ENCODE results near the gene CEND1.

CEND1 gene

DNA sequence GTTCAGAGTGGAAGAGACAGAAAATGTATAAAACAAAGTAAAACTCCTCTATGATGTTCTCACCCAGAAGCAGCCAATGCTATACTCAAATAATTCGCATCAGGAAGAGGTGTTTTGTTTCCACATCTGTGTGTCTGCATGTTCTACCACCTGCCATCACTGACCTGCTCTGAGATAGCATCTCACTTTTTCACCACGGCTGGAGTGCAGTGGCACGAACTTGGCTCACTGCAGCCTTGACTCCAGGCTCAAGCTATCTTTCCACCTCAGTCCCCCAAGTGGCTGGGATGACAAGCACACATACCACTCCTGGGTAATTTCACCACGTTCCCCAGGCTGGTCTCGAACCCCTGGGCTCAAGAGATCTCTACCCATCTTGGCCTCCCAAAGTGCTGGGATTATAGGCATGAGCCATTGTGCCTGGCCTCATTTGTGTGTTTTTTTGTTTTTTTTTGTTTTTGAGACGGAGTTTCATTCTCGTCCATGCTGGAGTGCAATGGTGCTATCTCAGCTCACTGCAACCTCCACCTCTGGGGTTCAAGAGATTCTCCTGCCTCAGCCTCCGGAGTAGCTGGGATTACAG, 28.3 kb downstream of the CEND1 start:
- Histone ChIP-seq H3K27me3 (replicated peaks; ENCODE audit: insufficient read depth, low read length) (no peaks in the 10 kb centered on the region), H3K4me3 (ENCODE audit: low read length) (no peak overlapping the region), H3K4me2 (ENCODE audit: low read depth, low read length) (no peak overlapping the region), H4K20me1 (ENCODE audit: insufficient read depth, low read length) (peaks cover 3% of the 10 kb centered on the region; the same call in 1 of the 2 replicates), H3K9me3 (replicated peaks; ENCODE audit: insufficient read depth, low read length) (no peaks in the 10 kb centered on the region), H3K79me2 (ENCODE audit: low read length) (peaks cover 19% of the 10 kb centered on the region), H3K9me2 (replicated peaks; ENCODE audit: insufficient read depth, low read length) (no peaks in the 10 kb centered on the region), H3K27ac (ENCODE audit: low read length) (no peak overlapping the region), H2AFZ (ENCODE audit: low read length) (no peak overlapping the region), H3K4me1 (ENCODE audit: low read length) (no peaks in the 10 kb centered on the region), H3K9ac (ENCODE audit: low read length) (no peak overlapping the region), H3F3A (ENCODE audit: insufficient read depth, low read length) (peaks cover 22% of the 10 kb centered on the region), H3K36me3 (replicated peaks; ENCODE audit: insufficient read depth, low read length) (peaks cover 8% of the 10 kb centered on the region)
- DNase-seq: no peak
- TF ChIP-seq EZH2 (optimal IDR thresholded peaks at IDR 0.05; ENCODE audit: low read depth, low read length): no peak
- no peak for TF ChIP-seq EZH2phosphoT487 (IDR thresholded peaks at IDR 0.05; ENCODE audit: low read length)
- TF ChIP-seq, protein P1, sequence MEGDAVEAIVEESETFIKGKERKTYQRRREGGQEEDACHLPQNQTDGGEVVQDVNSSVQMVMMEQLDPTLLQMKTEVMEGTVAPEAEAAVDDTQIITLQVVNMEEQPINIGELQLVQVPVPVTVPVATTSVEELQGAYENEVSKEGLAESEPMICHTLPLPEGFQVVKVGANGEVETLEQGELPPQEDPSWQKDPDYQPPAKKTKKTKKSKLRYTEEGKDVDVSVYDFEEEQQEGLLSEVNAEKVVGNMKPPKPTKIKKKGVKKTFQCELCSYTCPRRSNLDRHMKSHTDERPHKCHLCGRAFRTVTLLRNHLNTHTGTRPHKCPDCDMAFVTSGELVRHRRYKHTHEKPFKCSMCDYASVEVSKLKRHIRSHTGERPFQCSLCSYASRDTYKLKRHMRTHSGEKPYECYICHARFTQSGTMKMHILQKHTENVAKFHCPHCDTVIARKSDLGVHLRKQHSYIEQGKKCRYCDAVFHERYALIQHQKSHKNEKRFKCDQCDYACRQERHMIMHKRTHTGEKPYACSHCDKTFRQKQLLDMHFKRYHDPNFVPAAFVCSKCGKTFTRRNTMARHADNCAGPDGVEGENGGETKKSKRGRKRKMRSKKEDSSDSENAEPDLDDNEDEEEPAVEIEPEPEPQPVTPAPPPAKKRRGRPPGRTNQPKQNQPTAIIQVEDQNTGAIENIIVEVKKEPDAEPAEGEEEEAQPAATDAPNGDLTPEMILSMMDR (IDR thresholded peaks at IDR 0.05; ENCODE audit: low read length): no peak

DNA sequence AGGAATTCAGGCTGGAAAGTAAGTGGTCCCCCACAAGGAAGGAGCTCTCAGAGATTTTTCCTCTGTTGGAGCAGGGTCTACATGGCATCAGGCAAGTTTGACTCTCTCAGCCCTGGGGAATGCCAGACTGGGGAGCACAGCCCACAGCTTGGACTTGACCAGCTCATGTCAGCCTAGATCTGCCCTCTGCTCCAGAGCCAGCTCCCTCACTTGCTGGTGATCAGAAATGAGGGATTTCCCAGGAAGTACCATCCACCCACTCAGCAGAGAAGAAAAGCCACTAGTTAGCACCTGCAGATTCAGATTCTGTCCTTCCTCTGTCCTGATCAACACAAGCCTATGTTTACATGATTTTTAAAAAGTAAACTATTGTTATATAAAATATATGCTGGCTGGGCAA, 29.7 kb downstream of the CEND1 start:
- H4K20me1 ChIP-seq (ENCODE audit: insufficient read depth, low read length): peaks cover 3% of the 10 kb centered on the region; the same call in 1 of the 2 replicates
- H3K36me3 ChIP-seq (replicated peaks; ENCODE audit: insufficient read depth, low read length): peaks cover 13% of the 10 kb centered on the region
- H3K4me2 ChIP-seq (ENCODE audit: low read depth, low read length): no peak overlapping the region
- no peak overlapping the region for H3K27ac ChIP-seq (ENCODE audit: low read length)
- DNase-seq: no peak
- H3F3A ChIP-seq (ENCODE audit: insufficient read depth, low read length): peaks cover 20% of the 10 kb centered on the region
- H3K9me2 ChIP-seq (replicated peaks; ENCODE audit: insufficient read depth, low read length): no peaks in the 10 kb centered on the region
- H3K4me3 ChIP-seq (ENCODE audit: low read length): no peak overlapping the region
- H3K9me3 ChIP-seq (replicated peaks; ENCODE audit: insufficient read depth, low read length): no peaks in the 10 kb centered on the region
- H3K79me2 ChIP-seq (ENCODE audit: low read length): peaks cover 33% of the 10 kb centered on the region
- TF ChIP-seq, protein P1 (IDR thresholded peaks at IDR 0.05; ENCODE audit: low read length): no peak
- TF ChIP-seq EZH2phosphoT487 (IDR thresholded peaks at IDR 0.05; ENCODE audit: low read length) (no peak), EZH2 (optimal IDR thresholded peaks at IDR 0.05; ENCODE audit: low read depth, low read length) (no peak)
- H3K9ac ChIP-seq (ENCODE audit: low read length): no peak overlapping the region
- no peaks in the 10 kb centered on the region for H3K4me1 ChIP-seq (ENCODE audit: low read length)
- no peaks in the 10 kb centered on the region for H3K27me3 ChIP-seq (replicated peaks; ENCODE audit: insufficient read depth, low read length)
- H2AFZ ChIP-seq (ENCODE audit: low read length): no peak overlapping the region

DNA sequence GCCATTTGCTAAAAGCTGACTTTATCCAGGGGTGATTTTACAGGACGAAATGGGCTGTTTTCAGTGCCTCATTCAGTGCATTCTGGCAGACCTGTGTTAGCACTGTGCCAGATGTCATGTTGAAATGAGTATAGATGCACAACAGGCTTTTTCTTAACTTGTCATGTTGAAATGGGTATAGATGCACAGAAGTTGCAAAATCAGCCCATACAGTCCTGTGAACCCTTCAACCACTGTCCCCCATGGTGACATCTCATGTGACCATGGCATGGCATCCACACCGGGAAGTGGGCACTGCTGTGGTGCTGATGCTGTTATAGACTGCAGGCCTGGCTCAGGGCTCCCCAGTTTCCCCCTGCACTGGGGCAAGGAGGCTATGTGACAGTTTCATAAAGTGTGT, 40.2 kb downstream of the CEND1 start:
- Histone ChIP-seq H3K27me3 (replicated peaks; ENCODE audit: insufficient read depth, low read length) (no peaks in the 10 kb centered on the region), H3K79me2 (ENCODE audit: low read length) (peaks cover 71% of the 10 kb centered on the region), H3K4me3 (ENCODE audit: low read length) (no peak overlapping the region), H3K27ac (ENCODE audit: low read length) (no peak overlapping the region), H3K9me3 (replicated peaks; ENCODE audit: insufficient read depth, low read length) (no peaks in the 10 kb centered on the region), H3K36me3 (replicated peaks; ENCODE audit: insufficient read depth, low read length) (no peaks in the 10 kb centered on the region), H4K20me1 (ENCODE audit: insufficient read depth, low read length) (0 out of 2 replicates have a peak, but pooled peaks cover 2% of the 10 kb centered on the region), H2AFZ (ENCODE audit: low read length) (no peak overlapping the region), H3K9me2 (replicated peaks; ENCODE audit: insufficient read depth, low read length) (no peaks in the 10 kb centered on the region), H3K4me2 (ENCODE audit: low read depth, low read length) (no peak overlapping the region), H3K9ac (ENCODE audit: low read length) (no peak overlapping the region), H3F3A (ENCODE audit: insufficient read depth, low read length) (peaks cover 13% of the 10 kb centered on the region), H3K4me1 (ENCODE audit: low read length) (no peaks in the 10 kb centered on the region)
- no peak for TF ChIP-seq EZH2 (optimal IDR thresholded peaks at IDR 0.05; ENCODE audit: low read depth, low read length)
- no peak for TF ChIP-seq EZH2phosphoT487 (IDR thresholded peaks at IDR 0.05; ENCODE audit: low read length)
- DNase-seq: no peak

DNA sequence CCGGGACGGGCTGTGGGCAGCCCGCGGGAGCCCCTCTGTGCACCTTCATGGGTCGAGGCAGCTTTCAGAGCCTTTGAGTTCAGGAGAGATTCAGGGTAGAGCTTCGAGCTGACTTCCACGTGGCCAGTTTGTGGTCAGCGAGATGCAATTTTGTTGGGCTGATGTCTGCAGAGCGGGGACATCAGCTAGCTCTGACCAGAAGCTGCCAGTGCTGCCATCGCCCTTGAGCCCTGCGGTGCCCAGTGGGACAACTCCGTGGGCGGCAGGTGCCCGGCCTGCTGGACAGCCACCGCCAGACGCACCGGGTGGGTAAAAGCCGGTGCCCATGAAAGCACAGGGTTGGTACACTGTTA, 41.9 kb downstream of the CEND1 start:
- peak overlapping the region; percentile 83 for H2AFZ ChIP-seq (ENCODE audit: low read length)
- H3K4me3 ChIP-seq (ENCODE audit: low read length): peak overlapping the region; percentile 75
- H3K9me3 ChIP-seq (replicated peaks; ENCODE audit: insufficient read depth, low read length): no peaks in the 10 kb centered on the region
- H3K4me1 ChIP-seq (ENCODE audit: low read length): no peaks in the 10 kb centered on the region
- DNase-seq: peak; percentile 38
- H3K4me2 ChIP-seq (ENCODE audit: low read depth, low read length): peak overlapping the region; percentile 72
- peaks cover 56% of the 10 kb centered on the region for H3K79me2 ChIP-seq (ENCODE audit: low read length)
- H3F3A ChIP-seq (ENCODE audit: insufficient read depth, low read length): peaks cover 13% of the 10 kb centered on the region
- no peaks in the 10 kb centered on the region for H3K9me2 ChIP-seq (replicated peaks; ENCODE audit: insufficient read depth, low read length)
- no peaks in the 10 kb centered on the region for H3K27me3 ChIP-seq (replicated peaks; ENCODE audit: insufficient read depth, low read length)
- H3K36me3 ChIP-seq (replicated peaks; ENCODE audit: insufficient read depth, low read length): no peaks in the 10 kb centered on the region
- peak overlapping the region; percentile 36; the same call in 1 of the 2 replicates for H3K27ac ChIP-seq (ENCODE audit: low read length)
- no peaks in the 10 kb centered on the region for H4K20me1 ChIP-seq (ENCODE audit: insufficient read depth, low read length)
- TF ChIP-seq, protein P1 (IDR thresholded peaks at IDR 0.05; ENCODE audit: low read length): no peak
- no peak for TF ChIP-seq EZH2 (optimal IDR thresholded peaks at IDR 0.05; ENCODE audit: low read depth, low read length)
- TF ChIP-seq EZH2phosphoT487 (IDR thresholded peaks at IDR 0.05; ENCODE audit: low read length): no peak
- peak overlapping the region; percentile 91 for H3K9ac ChIP-seq (ENCODE audit: low read length)

Measured in MM.1S (cell line).